Measurements from ENCODE around the gene CCDC74A.

DNA sequence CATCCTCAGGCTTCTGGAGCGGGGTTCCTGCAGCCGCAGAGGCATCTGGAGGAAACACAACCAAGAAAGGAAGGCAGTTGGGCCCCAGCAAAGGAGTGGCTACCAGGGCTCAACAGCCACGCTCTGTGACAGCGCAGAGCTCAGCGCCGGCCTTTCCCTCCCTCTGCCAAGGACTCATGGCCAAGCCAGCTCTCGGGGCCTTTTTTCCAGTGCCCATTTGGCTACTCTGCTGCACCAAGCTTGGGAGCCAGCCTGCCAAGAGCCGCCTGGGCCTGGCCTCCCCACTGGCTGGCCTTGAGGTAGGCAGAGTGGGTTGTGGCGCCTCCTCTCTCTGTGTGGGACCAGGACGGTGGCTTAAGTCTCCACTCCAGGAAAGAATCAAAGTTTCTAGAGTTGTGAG, 7.2 kb upstream of the CCDC74A start:
- TF ChIP-seq MYC (IDR thresholded peaks at IDR 0.05; ENCODE audit: low read depth, low read length) (no peak), MYC (CRISPR knock-in tag; IDR thresholded peaks at IDR 0.05; ENCODE audit: borderline replicate concordance, low read depth) (no peak), ZNF274 (IDR thresholded peaks at IDR 0.05; ENCODE audit: borderline replicate concordance, low read depth, low read length) (no peak), POLR2AphosphoS5 (IDR thresholded peaks at IDR 0.05; ENCODE audit: control insufficient read depth, insufficient read depth, low read depth, low read length) (no peak), FOXK2 (conservative IDR thresholded peaks at IDR 0.05 in 1 of 2, IDR thresholded peaks at IDR 0.05 in 1 of 2; ENCODE audit: low read depth in 2 of 2) (no peak), POLR2A (conservative IDR thresholded peaks at IDR 0.05) (no peak), GATA2 (CRISPR knock-in tag; IDR thresholded peaks at IDR 0.05) (no peak), ZNF212 (CRISPR knock-in tag; IDR thresholded peaks at IDR 0.05) (no peak)
- TF ChIP-seq, protein P1, sequence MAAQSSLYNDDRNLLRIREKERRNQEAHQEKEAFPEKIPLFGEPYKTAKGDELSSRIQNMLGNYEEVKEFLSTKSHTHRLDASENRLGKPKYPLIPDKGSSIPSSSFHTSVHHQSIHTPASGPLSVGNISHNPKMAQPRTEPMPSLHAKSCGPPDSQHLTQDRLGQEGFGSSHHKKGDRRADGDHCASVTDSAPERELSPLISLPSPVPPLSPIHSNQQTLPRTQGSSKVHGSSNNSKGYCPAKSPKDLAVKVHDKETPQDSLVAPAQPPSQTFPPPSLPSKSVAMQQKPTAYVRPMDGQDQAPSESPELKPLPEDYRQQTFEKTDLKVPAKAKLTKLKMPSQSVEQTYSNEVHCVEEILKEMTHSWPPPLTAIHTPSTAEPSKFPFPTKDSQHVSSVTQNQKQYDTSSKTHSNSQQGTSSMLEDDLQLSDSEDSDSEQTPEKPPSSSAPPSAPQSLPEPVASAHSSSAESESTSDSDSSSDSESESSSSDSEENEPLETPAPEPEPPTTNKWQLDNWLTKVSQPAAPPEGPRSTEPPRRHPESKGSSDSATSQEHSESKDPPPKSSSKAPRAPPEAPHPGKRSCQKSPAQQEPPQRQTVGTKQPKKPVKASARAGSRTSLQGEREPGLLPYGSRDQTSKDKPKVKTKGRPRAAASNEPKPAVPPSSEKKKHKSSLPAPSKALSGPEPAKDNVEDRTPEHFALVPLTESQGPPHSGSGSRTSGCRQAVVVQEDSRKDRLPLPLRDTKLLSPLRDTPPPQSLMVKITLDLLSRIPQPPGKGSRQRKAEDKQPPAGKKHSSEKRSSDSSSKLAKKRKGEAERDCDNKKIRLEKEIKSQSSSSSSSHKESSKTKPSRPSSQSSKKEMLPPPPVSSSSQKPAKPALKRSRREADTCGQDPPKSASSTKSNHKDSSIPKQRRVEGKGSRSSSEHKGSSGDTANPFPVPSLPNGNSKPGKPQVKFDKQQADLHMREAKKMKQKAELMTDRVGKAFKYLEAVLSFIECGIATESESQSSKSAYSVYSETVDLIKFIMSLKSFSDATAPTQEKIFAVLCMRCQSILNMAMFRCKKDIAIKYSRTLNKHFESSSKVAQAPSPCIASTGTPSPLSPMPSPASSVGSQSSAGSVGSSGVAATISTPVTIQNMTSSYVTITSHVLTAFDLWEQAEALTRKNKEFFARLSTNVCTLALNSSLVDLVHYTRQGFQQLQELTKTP (IDR thresholded peaks at IDR 0.05; ENCODE audit: low read depth in 1 of 2, partially characterized antibody in 2 of 2) = no peak
- TF ChIP-seq, protein P2, sequence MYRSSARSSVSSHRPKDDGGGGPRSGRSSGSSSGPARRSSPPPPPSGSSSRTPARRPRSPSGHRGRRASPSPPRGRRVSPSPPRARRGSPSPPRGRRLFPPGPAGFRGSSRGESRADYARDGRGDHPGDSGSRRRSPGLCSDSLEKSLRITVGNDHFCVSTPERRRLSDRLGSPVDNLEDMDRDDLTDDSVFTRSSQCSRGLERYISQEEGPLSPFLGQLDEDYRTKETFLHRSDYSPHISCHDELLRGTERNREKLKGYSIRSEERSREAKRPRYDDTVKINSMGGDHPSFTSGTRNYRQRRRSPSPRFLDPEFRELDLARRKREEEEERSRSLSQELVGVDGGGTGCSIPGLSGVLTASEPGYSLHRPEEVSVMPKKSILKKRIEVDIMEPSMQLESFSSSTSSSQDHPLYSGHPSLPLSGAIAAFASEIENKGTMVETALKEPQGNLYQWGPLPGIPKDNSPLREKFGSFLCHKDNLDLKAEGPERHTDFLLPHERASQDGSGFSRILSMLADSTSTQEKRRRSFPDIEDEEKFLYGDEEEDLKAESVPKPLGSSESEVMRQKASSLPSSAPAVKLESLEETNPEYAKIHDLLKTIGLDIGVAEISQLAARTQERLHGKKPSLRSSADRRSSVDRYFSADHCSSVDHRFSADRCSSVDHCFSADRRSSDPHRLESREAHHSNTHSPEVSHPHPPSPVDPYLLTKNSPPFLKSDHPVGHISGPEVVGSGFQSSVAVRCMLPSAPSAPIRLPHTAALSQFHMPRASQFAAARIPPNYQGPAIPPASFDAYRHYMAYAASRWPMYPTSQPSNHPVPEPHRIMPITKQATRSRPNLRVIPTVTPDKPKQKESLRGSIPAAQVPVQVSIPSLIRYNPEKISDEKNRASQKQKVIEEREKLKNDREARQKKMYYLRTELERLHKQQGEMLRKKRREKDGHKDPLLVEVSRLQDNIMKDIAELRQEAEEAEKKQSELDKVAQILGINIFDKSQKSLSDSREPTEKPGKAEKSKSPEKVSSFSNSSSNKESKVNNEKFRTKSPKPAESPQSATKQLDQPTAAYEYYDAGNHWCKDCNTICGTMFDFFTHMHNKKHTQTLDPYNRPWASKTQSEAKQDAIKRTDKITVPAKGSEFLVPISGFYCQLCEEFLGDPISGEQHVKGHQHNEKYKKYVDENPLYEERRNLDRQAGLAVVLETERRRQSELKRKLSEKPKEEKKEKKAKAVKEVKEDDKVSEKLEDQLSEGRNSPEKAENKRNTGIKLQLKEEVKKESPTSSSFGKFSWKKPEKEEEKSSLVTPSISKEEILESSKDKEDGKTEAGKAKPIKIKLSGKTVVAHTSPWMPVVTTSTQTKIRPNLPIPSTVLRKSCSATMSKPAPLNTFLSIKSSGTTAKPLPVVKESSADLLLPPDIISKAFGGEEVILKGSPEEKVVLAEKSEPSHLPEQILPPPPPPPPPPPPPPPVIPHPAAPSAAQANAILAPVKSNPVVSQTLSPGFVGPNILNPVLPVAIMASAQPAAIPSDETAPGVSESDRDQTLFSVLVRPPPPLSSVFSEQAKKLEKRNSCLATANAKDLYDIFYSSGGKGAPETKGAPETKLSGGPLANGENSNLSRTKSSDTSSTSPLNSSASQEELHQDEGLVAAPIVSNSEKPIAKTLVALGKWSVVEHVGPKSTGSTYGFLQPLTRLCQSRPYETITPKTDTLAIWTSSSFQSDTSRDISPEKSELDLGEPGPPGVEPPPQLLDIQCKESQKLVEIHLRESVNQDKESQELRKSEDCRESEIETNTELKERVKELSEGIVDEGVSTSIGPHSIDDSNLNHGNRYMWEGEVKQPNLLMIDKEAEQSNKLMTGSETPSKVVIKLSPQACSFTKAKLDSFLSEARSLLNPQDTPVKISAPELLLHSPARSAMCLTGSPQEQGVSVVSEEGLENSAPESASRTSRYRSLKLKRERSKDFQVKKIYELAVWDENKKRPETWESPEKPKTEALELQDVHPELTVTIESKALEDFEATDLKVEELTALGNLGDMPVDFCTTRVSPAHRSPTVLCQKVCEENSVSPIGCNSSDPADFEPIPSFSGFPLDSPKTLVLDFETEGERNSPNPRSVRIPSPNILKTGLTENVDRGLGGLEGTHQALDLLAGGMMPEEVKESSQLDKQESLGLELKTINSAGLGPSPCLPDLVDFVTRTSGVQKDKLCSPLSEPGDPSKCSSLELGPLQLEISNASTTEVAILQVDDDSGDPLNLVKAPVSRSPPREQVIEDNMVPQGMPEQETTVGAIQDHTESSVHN (IDR thresholded peaks at IDR 0.05; ENCODE audit: borderline replicate concordance in 1 of 2, low read depth in 1 of 2) = no peak

All from K562 (cell line).